PFSK-1 (cell line): ENCODE measurements around the gene EVL.

Experiments used
- FOXP2 ChIP-seq: optimal IDR thresholded peaks from 2 replicates; pipeline ENCODE3; 2011; ENCODE audit warnings: borderline replicate concordance, control low read depth, inconsistent platforms; ENCODE audit not compliant: insufficient read depth; ENCODE audit errors: extremely low read length, extremely low read depth
- POLR2AphosphoS5 ChIP-seq: IDR thresholded peaks from 2 replicates; pipeline ENCODE4 v1.6.1; 2012; ENCODE audit warnings: low read depth, mild to moderate bottlenecking, control low read depth, low read length, moderate library complexity
- REST ChIP-seq, 2 experiments: IDR thresholded peaks; 2 replicates each; pipeline versions ENCODE4 v1.6.1 to v1.8.0; 2011 to 2012; ENCODE audit warnings: low read depth in 2 of 2, low read length in 2 of 2, control low read depth in 1 of 2, inconsistent platforms in 1 of 2, mild to moderate bottlenecking in 1 of 2, moderate library complexity in 1 of 2; ENCODE audit not compliant: insufficient read depth in 1 of 2
- SIN3A ChIP-seq: IDR thresholded peaks from 2 replicates; pipeline ENCODE4 v1.6.1; 2012; ENCODE audit warnings: mild to moderate bottlenecking, low read length, moderate library complexity, borderline replicate concordance; ENCODE audit not compliant: insufficient read depth
- TAF1 ChIP-seq: IDR thresholded peaks from 2 replicates; pipeline ENCODE4 v1.6.1; 2012; ENCODE audit warnings: low read length, control low read depth, borderline replicate concordance; ENCODE audit not compliant: insufficient read depth

The EVL gene

GRCh38 chr14:100127853-100128455, 62.7 kb downstream of the EVL start:
- TF ChIP-seq POLR2AphosphoS5 = no peak
- TF ChIP-seq REST (IDR thresholded peaks at IDR 0.05; ENCODE audit: insufficient read depth in 1 of 2, low read depth in 2 of 2, low read length in 2 of 2) = no peak
- TF ChIP-seq TAF1 = no peak
- TF ChIP-seq SIN3A = no peak
- TF ChIP-seq FOXP2 = no peak

- TF ChIP-seq SIN3A (no peak), TAF1 (no peak), REST (IDR thresholded peaks at IDR 0.05; ENCODE audit: insufficient read depth in 1 of 2, low read depth in 2 of 2, low read length in 2 of 2) (no peak), POLR2AphosphoS5 (no peak), FOXP2 (no peak)
These were observed 63.5 kb downstream of the EVL start for GRCh38 chr14:100128688-100129087.

GRCh38 chr14:100129161-100129589, 64.0 kb downstream of the EVL start:
- TF ChIP-seq POLR2AphosphoS5 (no peak), TAF1 (no peak), FOXP2 (no peak), REST (IDR thresholded peaks at IDR 0.05; ENCODE audit: insufficient read depth in 1 of 2, low read depth in 2 of 2, low read length in 2 of 2) (no peak), SIN3A (no peak)

GRCh38 chr14:100130521-100130920, 65.3 kb downstream of the EVL start:
- TF ChIP-seq FOXP2 = no peak
- no peak for TF ChIP-seq POLR2AphosphoS5
- no peak for TF ChIP-seq REST (IDR thresholded peaks at IDR 0.05; ENCODE audit: insufficient read depth in 1 of 2, low read depth in 2 of 2, low read length in 2 of 2)
- no peak for TF ChIP-seq SIN3A
- TF ChIP-seq TAF1 = no peak

GRCh38 chr14:100131181-100131580, 66.0 kb downstream of the EVL start:
- no peak for TF ChIP-seq SIN3A
